Psoas muscle (tissue), 8 donors: ENCODE results near the gene ZNF366. TPM values are rescaled to one million over a fixed set of nuclear protein-coding genes. Genes with fewer than 3 reads are reported as not detected.
A peak's percentile ranks its signal among the peaks of the same experiment; 100 is the strongest.

Experiments used
- ATAC-seq, 4 donors: fragments of 200-7000 bp; cut with Tn5 transposase; one replicate each; pipeline ENCODE4 v1.9.1; 2020; ENCODE audit warnings: moderate library complexity in 3 of 4, mild to moderate bottlenecking in 2 of 4
- DNase-seq, 2 donors: peaks; one replicate each; pipeline ENCODE4 v3.0.0-alpha.2; 2020
- H3K27ac ChIP-seq: fragments of 200-600 bp; one replicate; pipeline ENCODE4 v1.8.0; 2022
- H3K27me3 ChIP-seq, 3 donors: fragments of 200-600 bp in 1 of 3; one replicate each; pipeline versions ENCODE4 v1.6.1 to v1.8.0; 2013 to 2022; ENCODE audit warnings: low read length in 2 of 3, mild to moderate bottlenecking in 2 of 3, moderate library complexity in 1 of 3; ENCODE audit not compliant: insufficient read depth in 3 of 3
- H3K36me3 ChIP-seq, 2 donors: fragments of 200-600 bp in 1 of 2; one replicate each; pipeline versions ENCODE4 v1.6.1 to v1.8.0; 2013 to 2022; ENCODE audit warnings: low read depth in 1 of 2, mild to moderate bottlenecking in 1 of 2, moderate library complexity in 1 of 2; ENCODE audit not compliant: insufficient read depth in 1 of 2
- H3K4me1 ChIP-seq: fragments of 200-600 bp; one replicate; pipeline ENCODE4 v1.8.0; 2022
- H3K4me3 ChIP-seq: fragments of 200-600 bp; one replicate; pipeline ENCODE4 v1.8.0; 2022; ENCODE audit warnings: mild to moderate bottlenecking
- H3K9me3 ChIP-seq: fragments of 200-600 bp; one replicate; pipeline ENCODE4 v1.8.0; 2022
- WGBS, 3 donors: extraction: QIAGEN DNeasy Blood & Tissue Kit; methylation state at CpG; one replicate each; pipeline versions ENCODE4 v1.1.6 to v1.1.7; 2013; 5-methylcytosine and 5-hydroxymethylcytosine counted together
- intact Hi-C, 2 donors: fragments of 100-400 bp; cut with DNase I; formaldehyde crosslinking; loops; one replicate each; pipeline versions ENCODE4 v1.11.0 to v1.14.2; 2022
- polyA plus RNA-seq, 3 donors: library from polyadenylated mRNA; stranded (reverse); fragments of 200-250 nt; gene quantifications; one replicate each; pipeline ENCODE4 v1.2.3, GENCODE V29; 2013
- total RNA-seq, 4 donors: library from RNA; stranded (reverse); fragmentation: NEBNext Ultra II Directional in 2 of 4; extraction: Animal tissue kit (Norgen Biotek cat#: 25700) in 2 of 4; gene quantifications; one replicate each; pipeline versions ENCODE4 v1.2.1 to v1.2.4, GENCODE V29; 2021 to 2023
- TF ChIP-seq, protein P1 (sequence below): fragments of 200-600 bp; IDR thresholded peaks from one replicate; pipeline ENCODE4 v1.8.0; 2022; ENCODE audit warnings: antibody characterized with exemption
- donor health status: healthy with polysubstance abuse.
- donor health status: DM: no; HTN: no; CAD: no; lungs with moderate emphysema.
- donor health status: Bipolar disorder and iron deficiency.
- donor health status: healthy.
- donor health status: DM: yes; HTN: yes; CAD: no.
- donor health status: DM: no; HTN: no; CAD: no.
- donor health status: DM: no; HTN: no; CAD: no.
- donor health status: DM: yes; HTN: yes; CAD: no.

ZNF366 gene
- total and polyA plus RNA-seq, 7 donors: 1.2 to 6.6 (median 3.4) TPM

- no peak for DNase-seq
- no peak for ATAC-seq
- Histone ChIP-seq H3K4me1 (peaks cover 23% of the 10 kb centered on the region), H3K4me3 (no peak overlapping the region), H3K27me3 (no peaks in the 10 kb centered on the region), H3K36me3 (no peaks in the 10 kb centered on the region), H3K9me3 (no peaks in the 10 kb centered on the region), H3K27ac (no peak overlapping the region)
- TF ChIP-seq, protein P1, sequence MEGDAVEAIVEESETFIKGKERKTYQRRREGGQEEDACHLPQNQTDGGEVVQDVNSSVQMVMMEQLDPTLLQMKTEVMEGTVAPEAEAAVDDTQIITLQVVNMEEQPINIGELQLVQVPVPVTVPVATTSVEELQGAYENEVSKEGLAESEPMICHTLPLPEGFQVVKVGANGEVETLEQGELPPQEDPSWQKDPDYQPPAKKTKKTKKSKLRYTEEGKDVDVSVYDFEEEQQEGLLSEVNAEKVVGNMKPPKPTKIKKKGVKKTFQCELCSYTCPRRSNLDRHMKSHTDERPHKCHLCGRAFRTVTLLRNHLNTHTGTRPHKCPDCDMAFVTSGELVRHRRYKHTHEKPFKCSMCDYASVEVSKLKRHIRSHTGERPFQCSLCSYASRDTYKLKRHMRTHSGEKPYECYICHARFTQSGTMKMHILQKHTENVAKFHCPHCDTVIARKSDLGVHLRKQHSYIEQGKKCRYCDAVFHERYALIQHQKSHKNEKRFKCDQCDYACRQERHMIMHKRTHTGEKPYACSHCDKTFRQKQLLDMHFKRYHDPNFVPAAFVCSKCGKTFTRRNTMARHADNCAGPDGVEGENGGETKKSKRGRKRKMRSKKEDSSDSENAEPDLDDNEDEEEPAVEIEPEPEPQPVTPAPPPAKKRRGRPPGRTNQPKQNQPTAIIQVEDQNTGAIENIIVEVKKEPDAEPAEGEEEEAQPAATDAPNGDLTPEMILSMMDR: no peak
- intact Hi-C loops: no loop called here
- 95 to 99% (median 97%) methylated on average over 2 of the region's 2 CpGs for WGBS, 3 donors
These were observed 9.7 kb upstream of the ZNF366 start for GRCh38 chr5:72516916-72517315.

GRCh38 chr5:72515211-72515610 lies 8.0 kb upstream of the ZNF366 start:
- Histone ChIP-seq H3K36me3 (no peaks in the 10 kb centered on the region), H3K4me3 (no peak overlapping the region), H3K4me1 (peaks cover 39% of the 10 kb centered on the region), H3K27me3 (no peaks in the 10 kb centered on the region), H3K9me3 (no peaks in the 10 kb centered on the region), H3K27ac (peak overlapping the region; percentile 32)
- ATAC-seq (peak; percentile 28 to 81 (median 72)), DNase-seq (peak; percentile 20 to 44)
- intact Hi-C loops: loop anchor here in 1 of 2 donors (2.0 kb wide), 1 partner anchor 140 kb away; no protein-coding TSS in a partner anchor
- TF ChIP-seq, protein P1: no peak
- WGBS, 3 donors: 22 to 56% (median 23%) methylated on average over 5 of the region's 5 CpGs

DNA sequence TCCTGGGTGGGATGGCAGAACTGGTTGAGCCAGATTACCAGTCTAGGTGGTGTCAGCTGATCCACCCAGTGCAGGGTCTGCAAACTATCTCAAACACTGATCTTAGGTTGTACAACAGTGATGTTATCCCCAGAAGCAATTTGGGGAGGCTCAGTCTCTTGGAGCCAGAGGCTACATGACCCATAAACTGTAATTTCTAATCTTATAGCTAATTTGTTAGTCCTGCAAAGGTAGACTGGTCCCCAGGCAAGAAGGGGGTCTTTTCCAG lies 5.3 kb upstream of the ZNF366 start:
- H3K4me3 ChIP-seq: no peak overlapping the region
- H3K9me3 ChIP-seq: no peaks in the 10 kb centered on the region
- intact Hi-C loops: no loop called here
- TF ChIP-seq, protein P1: no peak
- no peak for ATAC-seq
- peaks cover 54% of the 10 kb centered on the region for H3K4me1 ChIP-seq
- no peak for DNase-seq
- H3K36me3 ChIP-seq: no peaks in the 10 kb centered on the region
- H3K27ac ChIP-seq: no peak overlapping the region
- H3K27me3 ChIP-seq: no peaks in the 10 kb centered on the region

DNA sequence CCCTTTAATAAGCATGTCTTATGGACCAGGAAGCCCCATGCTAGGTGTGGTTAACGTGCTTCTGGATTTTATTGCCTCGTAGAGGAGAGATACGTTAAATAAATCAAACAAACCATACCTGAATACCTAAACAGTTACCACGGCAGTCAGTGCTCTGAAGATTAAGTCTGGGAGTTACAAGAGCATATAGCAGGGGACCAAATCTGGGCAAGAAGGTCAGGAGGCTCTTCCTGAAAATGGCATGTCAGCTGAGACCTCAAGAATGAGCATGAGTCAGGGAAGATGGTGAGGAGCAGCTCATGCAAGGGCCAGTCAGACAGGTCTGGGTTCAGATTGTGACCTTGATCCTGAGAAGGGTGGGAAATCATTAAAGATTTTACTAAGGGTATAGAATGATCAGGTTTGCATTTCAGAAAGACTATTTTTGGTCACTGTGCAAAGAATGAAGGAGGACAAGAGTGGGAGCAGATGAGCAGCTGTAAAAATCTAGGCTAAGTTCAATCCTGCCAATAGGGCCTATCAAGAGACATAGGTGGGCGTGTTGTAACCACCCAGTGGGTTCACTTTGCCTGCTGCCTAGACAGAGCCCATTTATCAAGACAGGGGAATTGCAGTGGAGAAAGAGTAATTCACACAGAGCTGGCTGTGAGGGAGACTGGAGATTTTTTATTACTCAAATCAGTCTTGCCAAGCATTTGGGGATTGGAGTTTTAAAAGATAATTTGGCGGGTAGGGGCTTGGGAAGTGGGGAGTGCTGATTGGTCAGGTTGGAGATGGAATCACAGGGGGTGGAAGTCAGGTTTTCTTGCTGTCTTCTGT lies 4.8 kb upstream of the ZNF366 start:
- TF ChIP-seq, protein P1: no peak
- ATAC-seq: no peak
- WGBS, 3 donors: 95 to 98% (median 97%) methylated on average over 6 of the region's 6 CpGs
- H3K27me3 ChIP-seq: no peaks in the 10 kb centered on the region
- H3K36me3 ChIP-seq: no peaks in the 10 kb centered on the region
- no peak overlapping the region for H3K4me3 ChIP-seq
- H3K9me3 ChIP-seq: no peaks in the 10 kb centered on the region
- peak overlapping the region; percentile 87 for H3K27ac ChIP-seq
- intact Hi-C loops: no loop called here
- DNase-seq: no peak
- H3K4me1 ChIP-seq: peaks cover 58% of the 10 kb centered on the region

GRCh38 chr5:72511366-72511765 lies 4.2 kb upstream of the ZNF366 start:
- TF ChIP-seq, protein P1: no peak
- peak overlapping the region; percentile 87 for H3K27ac ChIP-seq
- no peaks in the 10 kb centered on the region for H3K9me3 ChIP-seq
- no peak for DNase-seq
- no peaks in the 10 kb centered on the region for H3K36me3 ChIP-seq
- WGBS, 3 donors: 72 to 91% (median 81%) methylated on average over 3 of the region's 3 CpGs
- H3K4me1 ChIP-seq: peaks cover 65% of the 10 kb centered on the region
- no peak for ATAC-seq
- no peak overlapping the region for H3K4me3 ChIP-seq
- intact Hi-C loops: no loop called here
- H3K27me3 ChIP-seq: no peaks in the 10 kb centered on the region
